Parathyroid adenoma (tissue), 2 donors: Measurements from ENCODE around the gene SAC3D1.

Experiments
- H2AFZ ChIP-seq: fragments of 300-600 bp; sonication (generic); one replicate; pipeline ENCODE4 v1.7.0; 2017; ENCODE audit warnings: antibody characterized with exemption, mild to moderate bottlenecking
- H3K27ac ChIP-seq: fragments of 300-600 bp; sonication (generic); one replicate; pipeline ENCODE4 v1.7.0; 2017
- H3K27me3 ChIP-seq: fragments of 300-600 bp; sonication (generic); one replicate; pipeline ENCODE4 v1.7.0; 2017; ENCODE audit warnings: low read length; ENCODE audit not compliant: control insufficient read depth, insufficient read depth
- H3K36me3 ChIP-seq: fragments of 300-600 bp; sonication (generic); one replicate; pipeline ENCODE4 v1.7.0; 2017; ENCODE audit warnings: low read length; ENCODE audit not compliant: control insufficient read depth, insufficient read depth
- H3K4me1 ChIP-seq: fragments of 300-600 bp; sonication (generic); one replicate; pipeline ENCODE4 v1.7.0; 2017; ENCODE audit warnings: control low read depth
- H3K4me2 ChIP-seq: fragments of 300-600 bp; sonication (generic); one replicate; pipeline ENCODE4 v1.7.0; 2017; ENCODE audit warnings: low read length
- H3K4me3 ChIP-seq: fragments of 300-600 bp; sonication (generic); one replicate; pipeline ENCODE4 v1.7.0; 2017; ENCODE audit warnings: low read depth, low read length
- H3K79me2 ChIP-seq: fragments of 300-600 bp; sonication (generic); one replicate; pipeline ENCODE4 v1.7.0; 2017; ENCODE audit warnings: control low read depth
- H3K9ac ChIP-seq: fragments of 300-600 bp; sonication (generic); one replicate; pipeline ENCODE4 v1.7.0; 2017; ENCODE audit warnings: mild to moderate bottlenecking
- H3K9me3 ChIP-seq: fragments of 300-600 bp; sonication (generic); one replicate; pipeline ENCODE4 v1.7.0; 2017; ENCODE audit warnings: low read length; ENCODE audit not compliant: control insufficient read depth
- TF ChIP-seq, protein P1 (sequence below): fragments of 300-600 bp; sonication (generic); IDR thresholded peaks from one replicate; pipeline ENCODE4 v1.7.0; 2017; ENCODE audit warnings: antibody characterized with exemption, mild to moderate bottlenecking
- donor health status: primary hyperparathyroidism.

SAC3D1 gene

DNA sequence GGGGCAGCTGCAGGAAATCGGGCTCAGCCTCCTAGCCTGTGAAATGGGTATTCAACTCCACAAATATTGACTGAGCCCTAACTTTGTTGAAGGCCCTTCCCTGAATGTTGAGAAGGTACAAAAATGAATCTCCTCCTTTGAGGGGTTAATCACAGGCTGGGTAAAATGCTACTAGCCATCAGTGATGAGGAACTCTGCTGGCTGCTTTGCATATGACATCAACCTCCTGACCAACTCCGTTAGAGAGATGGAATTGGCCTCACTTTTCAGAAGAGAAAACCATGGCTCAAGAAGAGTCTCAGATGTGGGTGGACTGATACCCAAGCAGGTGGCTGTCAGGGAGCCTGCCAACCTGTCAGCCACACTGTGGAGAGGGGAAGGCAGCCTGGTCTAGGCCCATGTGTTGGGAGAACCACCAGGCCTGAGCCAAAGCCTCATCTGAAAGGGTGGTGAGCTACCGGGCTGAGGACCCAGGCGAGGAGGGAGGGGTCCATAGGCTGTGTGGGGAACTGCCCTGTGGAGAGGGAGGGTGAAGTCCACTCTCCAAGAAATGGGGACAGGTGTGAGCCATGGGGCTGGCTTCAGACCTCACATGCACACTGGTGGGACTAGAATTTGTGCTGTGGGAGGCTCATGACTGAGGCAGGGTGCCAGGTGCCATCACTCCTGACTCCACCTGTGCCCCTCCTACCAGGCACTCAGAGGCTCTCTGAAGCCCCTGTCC lies 31.1 kb downstream of the SAC3D1 start:
- Histone ChIP-seq H2AFZ (no peak overlapping the region), H3K27ac (no peak overlapping the region), H3K79me2 (no peaks in the 10 kb centered on the region), H3K36me3 (no peaks in the 10 kb centered on the region), H3K4me1 (no peaks in the 10 kb centered on the region), H3K9me3 (no peaks in the 10 kb centered on the region), H3K9ac (no peak overlapping the region), H3K4me2 (no peak overlapping the region), H3K27me3 (no peaks in the 10 kb centered on the region), H3K4me3 (no peak overlapping the region)
- TF ChIP-seq, protein P1, sequence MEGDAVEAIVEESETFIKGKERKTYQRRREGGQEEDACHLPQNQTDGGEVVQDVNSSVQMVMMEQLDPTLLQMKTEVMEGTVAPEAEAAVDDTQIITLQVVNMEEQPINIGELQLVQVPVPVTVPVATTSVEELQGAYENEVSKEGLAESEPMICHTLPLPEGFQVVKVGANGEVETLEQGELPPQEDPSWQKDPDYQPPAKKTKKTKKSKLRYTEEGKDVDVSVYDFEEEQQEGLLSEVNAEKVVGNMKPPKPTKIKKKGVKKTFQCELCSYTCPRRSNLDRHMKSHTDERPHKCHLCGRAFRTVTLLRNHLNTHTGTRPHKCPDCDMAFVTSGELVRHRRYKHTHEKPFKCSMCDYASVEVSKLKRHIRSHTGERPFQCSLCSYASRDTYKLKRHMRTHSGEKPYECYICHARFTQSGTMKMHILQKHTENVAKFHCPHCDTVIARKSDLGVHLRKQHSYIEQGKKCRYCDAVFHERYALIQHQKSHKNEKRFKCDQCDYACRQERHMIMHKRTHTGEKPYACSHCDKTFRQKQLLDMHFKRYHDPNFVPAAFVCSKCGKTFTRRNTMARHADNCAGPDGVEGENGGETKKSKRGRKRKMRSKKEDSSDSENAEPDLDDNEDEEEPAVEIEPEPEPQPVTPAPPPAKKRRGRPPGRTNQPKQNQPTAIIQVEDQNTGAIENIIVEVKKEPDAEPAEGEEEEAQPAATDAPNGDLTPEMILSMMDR = no peak

DNA sequence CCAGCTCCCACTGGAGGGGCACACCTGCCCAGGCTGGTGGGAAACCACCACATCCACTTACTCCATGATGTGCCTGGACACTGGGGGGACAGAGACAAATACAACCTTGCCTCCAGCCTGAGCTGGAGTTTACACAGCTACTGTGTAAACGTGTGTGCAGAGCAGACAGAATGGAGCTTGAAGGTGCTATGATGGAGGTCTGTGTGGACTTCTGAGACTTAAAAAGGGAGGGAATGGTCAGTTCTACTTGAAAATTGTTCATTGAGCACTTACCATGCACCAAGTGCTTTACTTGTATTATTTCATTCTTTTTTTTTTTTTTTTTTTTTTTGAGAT lies 31.6 kb downstream of the SAC3D1 start:
- Histone ChIP-seq H3K9me3 (no peaks in the 10 kb centered on the region), H3K79me2 (no peaks in the 10 kb centered on the region), H3K36me3 (no peaks in the 10 kb centered on the region), H3K4me2 (no peak overlapping the region), H2AFZ (no peak overlapping the region), H3K27ac (no peak overlapping the region), H3K4me3 (no peak overlapping the region), H3K27me3 (no peaks in the 10 kb centered on the region), H3K4me1 (no peaks in the 10 kb centered on the region), H3K9ac (no peak overlapping the region)
- TF ChIP-seq, protein P1 = no peak

DNA sequence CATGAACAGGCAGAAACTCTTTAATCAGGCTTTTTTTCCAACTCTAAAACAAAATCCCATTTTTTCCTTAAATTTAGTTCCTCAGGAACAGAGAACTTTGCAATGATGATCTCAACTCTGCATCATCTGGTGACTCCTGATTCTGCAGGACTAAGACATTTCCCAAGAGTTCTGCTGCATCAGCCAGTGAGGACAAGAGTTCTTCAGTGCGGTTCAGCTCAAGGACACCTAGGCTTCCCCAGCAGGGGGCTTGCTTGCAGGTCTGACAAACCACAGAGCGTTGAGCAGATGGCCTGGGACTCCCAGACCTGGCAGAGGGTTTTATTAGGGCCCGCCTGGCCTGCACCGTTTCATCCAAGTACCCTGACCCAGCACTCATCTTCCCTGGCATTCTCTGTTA lies 36.4 kb downstream of the SAC3D1 start:
- H3K27ac ChIP-seq = no peak overlapping the region
- no peak overlapping the region for H3K4me3 ChIP-seq
- no peaks in the 10 kb centered on the region for H3K4me1 ChIP-seq
- no peak overlapping the region for H2AFZ ChIP-seq
- TF ChIP-seq, protein P1 = no peak
- H3K36me3 ChIP-seq = no peaks in the 10 kb centered on the region
- no peak overlapping the region for H3K9ac ChIP-seq
- no peak overlapping the region for H3K4me2 ChIP-seq
- no peaks in the 10 kb centered on the region for H3K9me3 ChIP-seq
- H3K79me2 ChIP-seq = no peaks in the 10 kb centered on the region
- H3K27me3 ChIP-seq = no peaks in the 10 kb centered on the region

DNA sequence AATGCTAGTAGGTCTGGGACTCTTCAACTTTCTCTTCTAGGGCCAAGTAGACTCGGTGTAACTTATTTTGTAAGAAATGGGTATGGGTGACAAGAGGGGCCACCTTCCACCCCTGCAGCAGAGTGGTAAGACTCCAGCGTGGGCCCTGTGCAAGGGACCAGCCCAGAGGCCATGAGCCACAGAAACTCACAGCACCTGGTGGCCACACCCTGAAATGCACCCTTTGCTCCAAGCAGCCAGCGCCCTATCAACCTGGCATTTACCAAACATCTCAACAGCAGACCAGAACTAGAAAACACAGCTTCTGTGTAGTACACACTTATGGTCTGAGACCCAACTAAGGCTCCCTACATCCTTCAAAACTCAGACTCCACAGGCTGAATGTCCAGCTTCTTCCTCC lies 37.1 kb downstream of the SAC3D1 start:
- TF ChIP-seq, protein P1 = peak; percentile 21
- H3K9ac ChIP-seq = no peak overlapping the region
- no peaks in the 10 kb centered on the region for H3K36me3 ChIP-seq
- no peaks in the 10 kb centered on the region for H3K4me1 ChIP-seq
- H3K27ac ChIP-seq = no peak overlapping the region
- no peaks in the 10 kb centered on the region for H3K79me2 ChIP-seq
- H3K27me3 ChIP-seq = no peaks in the 10 kb centered on the region
- H3K4me2 ChIP-seq = no peak overlapping the region
- H2AFZ ChIP-seq = no peak overlapping the region
- no peaks in the 10 kb centered on the region for H3K9me3 ChIP-seq
- no peak overlapping the region for H3K4me3 ChIP-seq

DNA sequence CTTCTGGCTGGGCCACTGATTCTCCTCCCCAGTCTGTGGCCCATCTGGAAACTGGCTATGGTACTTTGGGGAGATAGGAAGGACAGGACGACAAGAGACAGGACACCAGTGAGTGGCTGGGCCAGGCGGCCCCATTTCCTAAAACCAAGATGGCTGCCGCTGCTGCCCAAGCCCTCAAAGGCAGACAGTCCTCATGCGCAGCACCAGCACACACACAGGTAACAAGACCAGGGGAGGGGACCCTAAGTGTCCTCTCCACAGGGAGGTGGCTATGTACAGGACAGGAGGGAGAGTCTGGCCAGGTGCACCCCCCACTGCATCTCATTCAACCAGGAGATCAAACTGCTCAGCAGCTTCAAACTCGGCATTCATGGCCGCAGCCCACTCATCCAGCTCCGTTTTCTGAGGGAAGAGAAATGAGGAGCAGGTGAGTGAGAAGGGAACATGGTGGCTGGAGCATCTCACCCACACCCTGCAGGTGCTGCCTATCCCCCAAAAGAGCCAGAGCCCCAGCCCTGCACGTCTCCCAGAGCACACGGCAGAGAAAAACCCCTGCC lies 37.9 kb downstream of the SAC3D1 start:
- Histone ChIP-seq H3K4me2 (no peak overlapping the region), H3K27ac (no peak overlapping the region), H3K36me3 (no peaks in the 10 kb centered on the region), H3K79me2 (no peaks in the 10 kb centered on the region), H3K4me3 (no peak overlapping the region), H3K27me3 (no peaks in the 10 kb centered on the region), H3K4me1 (no peaks in the 10 kb centered on the region), H3K9ac (no peak overlapping the region), H2AFZ (no peak overlapping the region), H3K9me3 (no peaks in the 10 kb centered on the region)
- TF ChIP-seq, protein P1 = no peak
